GM23338 (cell line): ENCODE measurements around the gene KCNB1. TPM values are rescaled to one million over a fixed set of nuclear protein-coding genes. Genes with fewer than 3 reads are reported as not detected.

Experiments used
- ATAC-seq: fragments of 200-7000 bp; cut with Tn5 transposase; 3 replicates; pipeline ENCODE4 v1.9.1; 2020
- DNase-seq: peaks from one replicate; pipeline ENCODE4 v3.0.0-alpha.2; 2015; ENCODE audit warnings: low spot score
- H2AFZ ChIP-seq: fragments of 200-600 bp; sonication (generic); 2 replicates; pipeline ENCODE4 v1.8.0; 2016; ENCODE audit warnings: antibody characterized with exemption, mild to moderate bottlenecking, moderate library complexity
- H3F3A ChIP-seq: fragments of 200-600 bp; sonication (generic); replicated peaks from 2 replicates; pipeline ENCODE4 v1.8.0; 2017; ENCODE audit warnings: antibody characterized with exemption, mixed run types, low read depth
- H3K27ac ChIP-seq: fragments of 200-600 bp; sonication (generic); 2 replicates; pipeline ENCODE4 v1.6.1; 2016; ENCODE audit warnings: low read depth
- H3K27me3 ChIP-seq: fragments of 200-600 bp; sonication (generic); 2 replicates; pipeline ENCODE4 v1.8.0; 2016; ENCODE audit warnings: mild to moderate bottlenecking, mixed run types, moderate library complexity; ENCODE audit not compliant: insufficient read depth
- H3K36me3 ChIP-seq: fragments of 200-600 bp; sonication (generic); 2 replicates; pipeline ENCODE4 v1.8.0; 2016; ENCODE audit warnings: mild to moderate bottlenecking; ENCODE audit not compliant: insufficient read depth
- H3K4me1 ChIP-seq: fragments of 200-600 bp; sonication (generic); 2 replicates; pipeline ENCODE4 v1.8.0; 2016; ENCODE audit warnings: mild to moderate bottlenecking, moderate library complexity; ENCODE audit not compliant: insufficient read depth
- H3K4me2 ChIP-seq: fragments of 200-600 bp; sonication (generic); 2 replicates; pipeline ENCODE4 v1.7.1; 2017; ENCODE audit warnings: mixed run types
- H3K4me3 ChIP-seq: fragments of 200-600 bp; sonication (generic); 2 replicates; pipeline ENCODE4 v1.6.1; 2016; ENCODE audit warnings: mixed run types
- H3K79me2 ChIP-seq: fragments of 200-600 bp; sonication (generic); replicated peaks from 2 replicates; pipeline ENCODE4 v1.8.0; 2017; ENCODE audit warnings: mild to moderate bottlenecking; ENCODE audit not compliant: insufficient read depth
- H3K9me2 ChIP-seq: fragments of 200-600 bp; sonication (generic); 2 replicates; pipeline ENCODE4 v1.8.0; 2017; ENCODE audit not compliant: insufficient read depth
- H4K20me1 ChIP-seq: fragments of 200-600 bp; sonication (generic); replicated peaks from 2 replicates; pipeline ENCODE4 v1.8.0; 2017; ENCODE audit warnings: mild to moderate bottlenecking; ENCODE audit not compliant: insufficient read depth
- H3K27ac Mint-ChIP-seq: 2 replicates; pipeline ENCODE4 v1.8.0; 2020; ENCODE audit warnings: inconsistent platforms, mild to moderate bottlenecking, moderate library complexity, mixed read lengths
- H3K27me3 Mint-ChIP-seq: 3 replicates; pipeline ENCODE4 v1.8.0; 2022; ENCODE audit warnings: low read depth, mild to moderate bottlenecking, moderate library complexity, mixed read lengths, inconsistent platforms; ENCODE audit not compliant: insufficient read depth, poor library complexity
- H3K36me3 Mint-ChIP-seq: 3 replicates; pipeline ENCODE4 v1.8.0; 2021; ENCODE audit warnings: low read depth, mild to moderate bottlenecking, inconsistent platforms, moderate library complexity, mixed read lengths
- H3K4me1 Mint-ChIP-seq: 3 replicates; pipeline ENCODE4 v1.8.0; 2020; ENCODE audit warnings: mild to moderate bottlenecking, inconsistent platforms, mixed read lengths
- H3K4me3 Mint-ChIP-seq: 3 replicates; pipeline ENCODE4 v1.8.0; 2021; ENCODE audit warnings: moderate library complexity, mild to moderate bottlenecking, inconsistent platforms, mixed read lengths
- H3K9me3 Mint-ChIP-seq: 3 replicates; pipeline ENCODE4 v1.8.0; 2020; ENCODE audit warnings: moderate library complexity, mild to moderate bottlenecking, inconsistent platforms, mixed read lengths
- CREB1 ChIP-seq: fragments of 250-450 bp; sonication (Bioruptor Pico); IDR thresholded peaks from 2 replicates; pipeline ENCODE4 v1.5.0; 2020; ENCODE audit warnings: low read depth, mild to moderate bottlenecking, moderate library complexity
- CTCF ChIP-seq, 2 experiments: fragments of 200-600 bp in 1 of 2; sonication (generic) in 1 of 2; conservative IDR thresholded peaks; 2 replicates each; pipeline versions ENCODE4 v1.5.1 to v1.6.1; 2016 to 2017; ENCODE audit warnings: antibody characterized with exemption in 2 of 2, low read depth in 2 of 2, mild to moderate bottlenecking in 2 of 2, moderate library complexity in 1 of 2
- ETS1 ChIP-seq: IDR thresholded peaks from 2 replicates; pipeline ENCODE4 v1.6.1; 2016; ENCODE audit warnings: antibody characterized with exemption
- EZH2phosphoT487 ChIP-seq: fragments of 200-600 bp; sonication (generic); IDR thresholded peaks from one replicate; pipeline ENCODE4 v1.8.1; 2018; ENCODE audit warnings: antibody characterized with exemption; ENCODE audit not compliant: unreplicated experiment
- JUNB ChIP-seq: IDR thresholded peaks from one replicate; pipeline ENCODE4 v1.6.1; 2016; ENCODE audit warnings: antibody characterized with exemption; ENCODE audit not compliant: unreplicated experiment
- POLR2AphosphoS5 ChIP-seq: IDR thresholded peaks from 2 replicates; pipeline ENCODE4 v1.6.1; 2016; ENCODE audit warnings: antibody characterized with exemption, low read depth
- STAT1 ChIP-seq: IDR thresholded peaks from one replicate; pipeline ENCODE4 v1.6.1; 2016; ENCODE audit warnings: antibody characterized with exemption; ENCODE audit not compliant: unreplicated experiment
- ZNF114 ChIP-seq: fragments of 250-450 bp; sonication (Bioruptor Pico); IDR thresholded peaks from 2 replicates; pipeline ENCODE4 v1.5.0; 2020; ENCODE audit warnings: mild to moderate bottlenecking, moderate library complexity
- ZNF331 ChIP-seq: fragments of 250-450 bp; sonication (Bioruptor Pico); IDR thresholded peaks from 2 replicates; pipeline ENCODE4 v1.5.0; 2020; ENCODE audit warnings: low read depth, mild to moderate bottlenecking, moderate library complexity
- ZNF462 ChIP-seq: fragments of 250-450 bp; sonication (Bioruptor Pico); IDR thresholded peaks from 2 replicates; pipeline ENCODE4 v1.5.0; 2020; ENCODE audit warnings: mild to moderate bottlenecking, moderate library complexity
- polyA plus RNA-seq: library from polyadenylated mRNA; unstranded; fragments of >200 nt; fragmentation: Nextera tagmentation; extraction: Ambion mirVana; gene quantifications from 2 replicates; pipeline ENCODE4 v1.2.1, GENCODE V29; 2016
- total RNA-seq: library from RNA; depleted of rRNA; stranded (reverse); fragments of >200 nt; shearing (Covaris generic); gene quantifications from 2 replicates; pipeline ENCODE4 v1.2.3, GENCODE V29; 2014

The KCNB1 gene
- total and polyA plus RNA-seq, 2 experiments from 2014 or later, result 0.28 to 0.29 TPM

GRCh38 chr20:49523767-49524360, 41.4 kb upstream of the KCNB1 start:
- TF ChIP-seq ZNF462 (CRISPR knock-in tag), result no peak
- TF ChIP-seq ZNF114 (CRISPR knock-in tag), result no peak
- TF ChIP-seq EZH2phosphoT487, result no peak
- no peak for TF ChIP-seq POLR2AphosphoS5
- TF ChIP-seq CTCF (conservative IDR thresholded peaks at IDR 0.05; ENCODE audit: low read depth in 2 of 2), result no peak
- TF ChIP-seq ETS1, result no peak
- TF ChIP-seq JUNB, result no peak
- TF ChIP-seq CREB1 (CRISPR knock-in tag), result no peak
- no peak for TF ChIP-seq STAT1
- TF ChIP-seq ZNF331 (CRISPR knock-in tag), result no peak
- Histone ChIP-seq H3K4me1 (no peaks in the 10 kb centered on the region), H4K20me1 (no peaks in the 10 kb centered on the region), H3K79me2 (no peaks in the 10 kb centered on the region), H2AFZ (no peak overlapping the region), H3F3A (no peaks in the 10 kb centered on the region), H3K36me3 (no peaks in the 10 kb centered on the region; the same call in 1 of the 2 replicates), H3K4me2 (no peak overlapping the region), H3K27me3 (no peaks in the 10 kb centered on the region), H3K9me2 (no peaks in the 10 kb centered on the region), H3K27ac (no peak overlapping the region), H3K4me3 (no peak overlapping the region)
- Mint-ChIP-seq H3K9me3 (peaks cover 6% of the 10 kb centered on the region; the same call in 2 of the 3 replicates), H3K36me3 (peaks cover 46% of the 10 kb centered on the region), H3K4me3 (no peak overlapping the region), H3K27ac (no peak overlapping the region), H3K27me3 (peaks cover 7% of the 10 kb centered on the region), H3K4me1 (peaks cover 4% of the 10 kb centered on the region; the same call in 2 of the 3 replicates)
- ATAC-seq (no peak), DNase-seq (no peak)
